ENCODE data around the gene TRAIP.
"Not testable (repeated sequence)": the region's sequence is repeated elsewhere in the genome, so short reads cannot be mapped to it uniquely, and the experiment has no call there.

The TRAIP gene

GRCh38 chr3:49791571-49791970 is 64.8 kb downstream of the TRAIP start:
- no peak for DNase-seq (ENCODE audit: low read depth in 2 of 2)

DNA sequence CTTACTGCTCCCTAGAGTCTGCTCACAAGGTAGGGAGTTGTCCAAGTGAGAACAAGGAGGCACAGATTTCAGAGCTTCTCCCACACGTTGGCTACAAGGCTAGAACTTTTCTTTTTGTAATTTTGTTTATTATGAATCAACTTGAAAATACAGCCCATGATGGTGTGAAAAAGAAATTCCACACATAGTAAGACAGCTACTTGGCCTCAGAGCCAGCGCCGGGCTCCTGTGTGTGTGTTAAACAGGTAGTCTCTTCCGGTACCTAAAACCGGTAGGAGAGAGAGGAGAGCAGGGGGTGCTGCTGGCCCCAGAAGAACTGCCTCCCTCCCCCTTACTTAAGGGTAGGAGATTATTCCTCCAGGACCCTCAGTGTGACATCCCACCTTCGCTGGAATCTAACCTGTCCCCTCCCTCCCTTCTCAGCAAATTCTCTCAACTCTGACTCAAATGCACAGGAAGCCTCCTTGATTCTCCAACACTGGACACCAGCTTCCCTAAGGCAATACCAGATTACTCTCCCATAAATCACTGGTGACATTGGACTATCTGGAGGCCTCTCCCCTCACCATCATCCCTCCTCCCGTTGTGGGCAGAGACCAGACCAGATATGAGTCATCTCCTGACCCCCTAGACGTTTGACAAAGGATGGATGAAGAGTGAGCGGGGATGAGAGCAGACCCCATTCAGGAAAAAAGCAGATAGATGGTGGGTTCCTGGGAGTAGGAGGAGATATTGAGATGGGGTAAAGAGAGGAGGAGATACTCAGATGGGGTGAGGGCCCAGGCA is 65.5 kb downstream of the TRAIP start:
- no peak for DNase-seq (ENCODE audit: low read depth in 2 of 2)

GRCh38 chr3:49788056-49788455 is 68.3 kb downstream of the TRAIP start:
- DNase-seq (ENCODE audit: low read depth in 2 of 2): no peak

GRCh38 chr3:49787536-49787935 is 68.8 kb downstream of the TRAIP start:
- no peak for DNase-seq (ENCODE audit: low read depth in 2 of 2)

GRCh38 chr3:49787182-49787464 is 69.2 kb downstream of the TRAIP start:
- no peak for DNase-seq (ENCODE audit: low read depth in 2 of 2)

GRCh38 chr3:49786357-49787181 is 69.8 kb downstream of the TRAIP start, which contains the start of gene IP6K1:
Gene IP6K1 (minus strand): TSS chr3:49786542. CDS start chr3:49748040, 38,502 bp downstream.
- DNase-seq (ENCODE audit: low read depth in 2 of 2): peak; percentile 97 to 98

DNA sequence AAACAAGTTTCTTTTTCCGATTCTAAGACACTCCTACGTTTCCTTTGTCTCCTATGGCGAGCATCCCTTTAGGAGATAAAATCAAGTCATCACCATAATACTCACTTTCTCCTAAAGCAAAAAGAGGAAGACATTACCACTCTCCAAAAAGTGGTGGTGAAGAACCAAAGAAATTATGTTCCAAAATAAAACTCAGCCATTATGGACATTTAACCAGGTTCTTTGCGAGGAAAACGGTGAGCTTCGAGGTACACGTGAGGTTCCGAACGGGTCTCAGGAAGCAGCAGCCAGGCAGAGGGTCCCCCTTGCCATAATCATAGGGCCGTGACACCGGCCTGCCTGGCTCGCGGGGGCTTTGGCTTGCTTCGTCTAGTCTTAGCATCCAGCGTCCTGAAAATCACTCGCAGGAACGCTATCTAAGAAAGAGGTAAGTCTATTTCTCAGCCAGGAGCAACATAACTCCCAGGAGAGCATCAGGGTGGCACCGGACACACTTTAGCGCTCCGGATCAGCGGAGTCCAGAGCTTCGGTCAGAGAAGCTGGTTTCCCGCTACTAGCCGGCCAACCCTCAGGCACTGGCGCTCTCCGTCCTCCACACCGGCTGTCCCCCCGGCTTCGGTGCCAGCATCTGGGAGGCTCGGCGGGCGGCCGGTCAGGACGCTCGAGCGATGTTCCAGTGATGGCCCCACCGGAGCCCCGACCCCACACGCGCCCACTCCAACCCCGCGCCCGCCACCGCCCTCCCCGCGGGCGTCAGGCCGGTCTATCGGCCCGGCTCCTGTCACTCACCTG is 70.6 kb downstream of the TRAIP start:
- peak in 1 of 2 donors; percentile 10 for DNase-seq (ENCODE audit: low read depth in 2 of 2)

GRCh38 chr3:49782277-49782676 is 74.1 kb downstream of the TRAIP start:
- DNase-seq (ENCODE audit: low read depth in 2 of 2): not testable (repeated sequence)

- DNase-seq (ENCODE audit: low read depth in 2 of 2): no peak
Measured at GRCh38 chr3:49781415-49782199, 74.8 kb downstream of the TRAIP start.

DNA sequence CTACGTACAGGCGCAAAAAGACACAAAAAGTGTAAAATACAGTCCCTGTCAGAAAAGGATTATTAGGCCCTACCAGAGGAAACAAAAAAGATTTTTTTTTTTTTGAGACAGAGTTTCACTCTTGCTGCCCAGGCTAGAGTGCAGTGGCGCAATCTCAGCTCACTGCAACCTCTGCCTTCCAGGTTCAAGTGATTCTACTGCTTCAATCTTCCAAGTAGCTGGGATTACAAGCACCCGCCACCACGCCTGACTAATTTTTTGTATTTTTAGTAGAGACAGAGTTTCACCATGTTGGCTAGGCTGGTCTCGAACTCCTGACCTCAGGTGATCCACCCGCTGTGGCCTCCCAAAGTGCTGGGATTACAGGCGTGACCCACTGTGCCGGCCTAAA is 75.4 kb downstream of the TRAIP start:
- DNase-seq (ENCODE audit: low read depth in 2 of 2): not testable (repeated sequence)

GRCh38 chr3:49780080-49780974 is 76.0 kb downstream of the TRAIP start:
- DNase-seq (ENCODE audit: low read depth in 2 of 2): no peak

DNA sequence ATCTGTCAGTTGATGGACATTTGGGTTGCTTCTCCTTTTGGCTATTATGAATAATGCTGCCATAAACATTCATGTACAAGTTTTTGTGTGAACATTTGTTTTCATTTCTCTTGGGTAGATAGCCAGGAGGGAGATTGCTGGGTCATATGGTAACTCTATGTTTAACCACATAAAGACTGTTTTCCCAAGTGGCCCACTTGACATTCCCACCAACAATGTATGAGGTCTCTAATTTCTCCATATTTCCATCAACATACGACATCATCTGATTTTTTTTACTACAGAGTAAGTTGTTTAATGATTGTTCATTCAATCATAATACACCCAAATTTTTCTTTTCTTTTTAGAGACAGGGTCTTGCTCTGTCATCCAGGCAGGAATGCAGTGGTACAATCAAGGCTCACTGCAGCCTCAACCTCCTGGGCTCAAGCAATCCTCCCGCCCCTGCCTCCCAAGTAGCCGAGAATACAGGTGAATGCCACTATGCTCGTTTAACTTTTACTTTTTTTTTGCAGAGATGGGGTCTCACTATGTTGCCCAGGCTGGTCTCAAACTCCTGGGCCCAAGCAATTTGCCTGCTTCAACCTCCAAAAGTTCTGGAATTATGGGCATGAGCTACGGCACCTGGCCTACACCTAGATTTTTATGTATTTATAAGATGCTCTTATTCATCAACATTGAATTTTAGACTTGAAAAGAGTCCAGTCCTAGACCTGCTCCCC is 76.8 kb downstream of the TRAIP start:
- DNase-seq (ENCODE audit: low read depth in 2 of 2): no peak
